GM19035 (cell line): Measurements from ENCODE around the gene PTPRZ1.

Experiments
- ATAC-seq: cut with Tn5 transposase; IDR thresholded peaks from one replicate; pipeline ENCODE4 v1.9.1; 2021; ENCODE audit not compliant: unreplicated experiment

The PTPRZ1 gene

GRCh38 chr7:121953164-121953563, 80.2 kb downstream of the PTPRZ1 start:
- ATAC-seq, result no peak

GRCh38 chr7:121953601-121954000, 80.6 kb downstream of the PTPRZ1 start:
- ATAC-seq, result no peak

- peak; percentile 50 for ATAC-seq
These were observed 81.8 kb downstream of the PTPRZ1 start for GRCh38 chr7:121954803-121955202.

DNA sequence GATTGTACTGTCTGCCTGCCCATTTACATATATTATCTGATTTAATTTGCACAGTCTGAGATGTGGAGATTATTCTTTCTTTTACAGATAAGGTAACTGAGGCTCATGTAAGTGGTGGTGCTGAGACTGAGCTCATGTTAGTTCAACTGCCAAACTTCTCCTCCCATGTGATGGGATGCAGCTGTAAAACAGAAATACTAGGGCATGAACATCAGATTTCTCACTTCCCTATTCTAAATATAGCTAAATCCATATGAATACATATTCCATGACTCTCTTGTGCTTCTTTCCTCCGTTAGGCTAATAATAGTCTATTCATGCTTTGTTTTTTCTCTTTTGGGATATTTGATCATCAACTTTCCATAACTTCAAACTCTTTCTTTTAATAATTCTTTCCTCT, 84.7 kb downstream of the PTPRZ1 start:
- ATAC-seq, result no peak

GRCh38 chr7:121960678-121961077, 87.7 kb downstream of the PTPRZ1 start:
- no peak for ATAC-seq

DNA sequence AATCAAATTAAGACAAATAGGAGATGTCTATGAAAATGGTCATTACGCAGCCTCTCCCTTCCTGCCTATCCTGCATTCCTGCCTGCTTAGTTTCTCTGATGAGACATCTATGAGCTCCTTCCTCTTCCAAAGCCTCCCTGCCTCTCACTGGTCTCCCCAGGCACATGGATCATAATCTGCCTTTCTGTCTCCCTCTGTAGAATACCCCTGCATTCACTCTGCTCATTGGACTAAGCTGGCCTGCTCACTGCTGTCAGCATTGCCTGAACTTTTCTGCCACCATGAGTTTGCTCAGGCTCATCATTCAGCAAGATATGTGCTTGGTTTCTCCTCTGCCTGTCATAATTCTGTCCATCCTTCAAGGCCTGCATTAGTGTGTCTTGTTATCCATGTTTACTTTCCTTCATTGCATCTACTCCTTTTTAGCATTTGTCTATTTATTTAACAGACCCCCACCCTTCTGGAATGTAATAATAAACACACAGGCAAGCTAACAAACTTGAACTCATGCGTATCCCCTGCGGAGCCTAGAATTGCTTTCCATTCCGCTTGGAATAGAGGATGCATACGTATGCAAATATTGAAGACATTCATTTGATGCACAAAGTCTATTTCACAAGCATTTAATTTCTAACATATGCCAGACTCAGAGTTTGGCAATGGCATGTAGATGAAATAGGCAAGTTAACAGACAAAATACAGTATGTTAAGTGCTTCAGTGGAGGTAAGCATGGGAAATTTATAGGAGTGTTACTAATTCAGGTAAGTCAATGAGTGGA, 88.3 kb downstream of the PTPRZ1 start:
- no peak for ATAC-seq

DNA sequence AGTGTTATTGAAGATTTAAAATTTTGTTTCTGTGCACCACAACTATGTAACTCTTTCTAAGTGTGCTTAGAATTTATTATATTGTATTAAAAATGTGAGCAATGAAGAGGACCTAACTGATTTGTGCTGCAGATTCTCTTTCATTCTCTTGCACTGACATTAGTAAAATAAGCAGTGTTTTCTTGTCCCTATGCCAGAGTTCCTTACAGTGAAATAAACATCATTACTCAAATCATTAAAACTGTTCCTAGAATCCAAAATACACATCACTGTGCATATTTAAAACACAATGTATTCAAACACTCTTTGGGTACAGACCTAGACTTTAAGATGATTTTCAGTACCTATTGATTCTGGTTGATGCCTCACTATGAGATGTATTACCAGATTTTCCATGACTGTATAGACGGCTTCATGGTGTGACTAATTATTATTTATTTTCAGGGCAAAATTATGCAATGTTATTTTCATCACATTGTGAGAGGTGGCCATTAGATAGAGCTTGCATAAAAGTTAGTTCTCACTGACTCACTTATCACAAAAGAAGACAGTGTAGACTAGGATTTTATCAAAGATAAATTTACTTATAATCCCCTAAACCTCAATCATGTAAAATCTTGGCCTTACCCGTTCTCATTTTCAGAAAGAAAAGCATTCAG, 93.4 kb downstream of the PTPRZ1 start:
- ATAC-seq, result no peak

DNA sequence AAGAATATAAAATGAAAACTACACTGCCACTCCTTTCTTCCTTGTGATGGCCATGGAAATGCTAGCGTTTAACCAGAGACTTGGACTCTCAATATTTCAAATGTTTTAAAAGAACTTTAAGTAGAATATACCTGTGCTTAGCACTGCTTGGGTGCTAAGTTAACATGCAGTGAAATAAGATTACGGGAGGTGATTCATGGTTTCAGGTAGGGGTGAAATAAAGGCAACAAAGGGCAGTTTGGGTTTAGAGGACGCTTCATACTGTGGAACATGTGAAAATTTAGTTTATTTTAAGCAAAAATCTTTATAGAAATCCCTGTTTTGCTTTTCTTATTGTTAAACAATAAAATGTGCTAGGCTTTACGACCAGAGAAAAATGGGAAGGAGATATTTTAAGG, 94.0 kb downstream of the PTPRZ1 start:
- ATAC-seq, result no peak

DNA sequence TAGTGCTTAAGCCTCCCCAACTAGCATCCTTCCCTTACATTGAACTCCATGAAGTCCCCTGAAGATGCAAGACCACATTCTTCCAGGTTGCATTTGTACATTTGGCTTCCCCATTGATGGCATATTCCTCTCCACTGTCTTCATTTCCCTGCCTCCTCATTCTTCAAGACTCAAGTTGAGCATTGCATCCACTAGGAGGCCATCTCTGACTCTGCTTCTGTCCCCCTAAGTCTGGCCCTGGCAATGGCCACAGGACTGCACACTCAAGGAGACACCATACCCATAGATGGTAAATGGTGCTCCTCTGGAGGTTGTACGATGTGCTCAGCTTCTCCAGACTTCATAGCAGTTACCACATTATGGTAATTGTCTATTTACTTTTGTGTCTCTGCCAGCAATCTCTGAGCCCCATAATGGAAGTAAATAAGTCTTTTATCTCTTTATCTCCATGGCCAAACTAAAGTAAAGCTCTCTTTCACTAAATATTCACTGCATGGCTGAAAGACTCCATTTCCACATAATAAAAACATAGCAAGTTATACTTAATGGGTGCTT, 112.6 kb downstream of the PTPRZ1 start:
- ATAC-seq, result no peak

- ATAC-seq, result no peak
These were observed 119.1 kb downstream of the PTPRZ1 start for GRCh38 chr7:121992068-121992467.

DNA sequence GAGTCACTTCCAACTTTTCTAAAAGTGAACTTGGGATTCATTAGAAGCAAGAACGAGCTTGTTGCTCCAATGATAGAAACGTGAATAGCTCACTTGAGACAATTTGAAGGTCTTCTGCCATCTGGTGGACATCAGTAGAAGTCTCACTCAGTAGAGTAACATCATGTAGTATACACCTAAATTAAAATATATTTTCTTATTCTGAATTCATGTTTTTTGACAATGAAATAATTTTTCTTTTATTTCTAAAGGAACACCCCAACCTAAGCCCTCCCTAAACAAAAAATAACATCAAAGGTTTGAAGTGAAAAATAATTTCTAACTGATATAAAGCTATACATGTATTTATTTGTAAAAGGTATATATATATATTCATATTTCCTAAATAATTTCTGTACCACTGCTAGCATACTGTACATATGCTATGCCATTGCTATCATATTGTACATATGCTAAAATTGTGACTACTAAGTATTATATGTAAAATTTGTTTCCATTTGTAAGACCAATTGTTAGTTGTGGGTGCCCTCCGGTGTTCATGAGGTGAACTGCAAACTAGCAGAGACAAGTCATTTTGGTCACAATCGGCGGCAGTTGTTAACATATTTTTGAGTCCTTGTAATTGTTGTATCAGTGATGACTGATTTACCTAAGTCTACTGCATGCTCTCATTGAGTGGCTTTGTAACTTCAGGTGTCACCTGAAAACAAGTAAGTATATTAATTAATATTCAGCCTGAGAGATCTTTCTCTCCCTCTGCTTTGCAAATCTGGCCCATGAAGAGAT, 121.9 kb downstream of the PTPRZ1 start:
- ATAC-seq, result peak; percentile 98

GRCh38 chr7:122006687-122007086, 133.7 kb downstream of the PTPRZ1 start:
- no peak for ATAC-seq

DNA sequence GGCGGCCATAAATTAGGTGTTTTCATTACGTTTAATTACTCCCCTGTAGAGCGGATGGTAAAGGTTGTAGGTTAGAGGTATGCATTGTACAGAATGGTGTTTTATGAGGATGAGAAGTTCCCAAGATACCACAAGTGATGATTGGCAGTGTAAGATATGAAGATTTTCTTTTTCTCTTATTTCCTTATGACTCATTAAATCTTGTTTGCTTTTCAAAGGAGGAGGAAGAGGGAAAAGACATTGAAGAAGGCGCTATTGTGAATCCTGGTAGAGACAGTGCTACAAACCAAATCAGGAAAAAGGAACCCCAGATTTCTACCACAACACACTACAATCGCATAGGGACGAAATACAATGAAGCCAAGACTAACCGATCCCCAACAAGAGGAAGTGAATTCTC, 137.2 kb downstream of the PTPRZ1 start:
- no peak for ATAC-seq

GRCh38 chr7:122013065-122013464, 140.1 kb downstream of the PTPRZ1 start:
- no peak for ATAC-seq

GRCh38 chr7:122013630-122014029, 140.7 kb downstream of the PTPRZ1 start:
- ATAC-seq, result no peak

- no peak for ATAC-seq
These were observed 141.7 kb downstream of the PTPRZ1 start for GRCh38 chr7:122014697-122015096.

GRCh38 chr7:122018032-122018431, 145.1 kb downstream of the PTPRZ1 start:
- ATAC-seq, result no peak

DNA sequence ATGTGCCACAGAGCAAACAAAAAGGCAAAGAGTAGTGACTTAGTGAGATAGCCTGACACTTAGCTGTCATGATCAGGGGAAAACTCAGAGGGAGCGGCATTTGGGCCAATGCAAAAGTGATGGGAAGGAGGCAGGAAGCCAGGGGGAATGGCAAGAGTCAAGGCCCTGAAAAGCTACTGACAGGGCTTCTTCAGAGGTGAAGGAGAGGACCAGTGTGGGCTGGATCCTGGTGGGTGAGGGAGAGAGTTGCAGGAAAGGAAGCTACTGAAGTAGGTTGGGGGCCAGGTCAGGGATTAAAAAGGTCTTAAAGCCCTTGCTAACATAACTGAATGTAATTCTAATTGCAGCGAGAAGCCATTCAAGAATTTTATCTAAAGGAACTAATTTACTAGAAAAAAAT, 154.1 kb downstream of the PTPRZ1 start:
- no peak for ATAC-seq

- ATAC-seq, result no peak
These were observed 160.7 kb downstream of the PTPRZ1 start for GRCh38 chr7:122033641-122034040.

- ATAC-seq, result no peak
These were observed 162.9 kb downstream of the PTPRZ1 start for GRCh38 chr7:122035876-122036275.

GRCh38 chr7:122038134-122038533, 165.2 kb downstream of the PTPRZ1 start:
- no peak for ATAC-seq

DNA sequence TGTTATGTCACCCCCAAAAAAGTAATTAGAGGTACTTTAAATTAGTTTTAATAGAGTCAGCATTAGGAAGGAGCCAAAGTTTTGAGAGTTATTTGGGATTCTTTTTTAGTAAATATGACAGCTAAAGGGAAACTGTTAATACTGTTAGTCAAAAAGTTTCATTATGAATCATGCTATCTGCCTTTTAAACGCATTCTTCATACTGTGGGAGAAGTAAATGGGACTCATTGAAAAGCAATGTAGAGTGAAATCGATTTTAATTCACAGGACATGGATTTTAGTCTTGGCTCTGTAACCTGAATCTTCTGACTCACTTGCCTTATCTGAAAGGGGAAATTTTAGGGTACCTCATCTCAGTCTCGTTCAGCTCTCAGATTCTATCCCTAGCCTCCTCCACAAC, 165.9 kb downstream of the PTPRZ1 start:
- ATAC-seq, result no peak
